A549 treated with dexamethasone at 1 μM for 4 hours (cell line): ENCODE data around the gene MCUB. TPM values are rescaled to one million over a fixed set of nuclear protein-coding genes. Genes with fewer than 3 reads are reported as not detected.

ENCODE experiments used
- total RNA-seq: library from RNA; stranded (reverse); fragments of 200-300 nt; extraction: Qiagen RNA extraction; gene quantifications from 5 replicates; pipeline ENCODE4 v1.2.3, GENCODE V29; 2022

MCUB gene, protein sequence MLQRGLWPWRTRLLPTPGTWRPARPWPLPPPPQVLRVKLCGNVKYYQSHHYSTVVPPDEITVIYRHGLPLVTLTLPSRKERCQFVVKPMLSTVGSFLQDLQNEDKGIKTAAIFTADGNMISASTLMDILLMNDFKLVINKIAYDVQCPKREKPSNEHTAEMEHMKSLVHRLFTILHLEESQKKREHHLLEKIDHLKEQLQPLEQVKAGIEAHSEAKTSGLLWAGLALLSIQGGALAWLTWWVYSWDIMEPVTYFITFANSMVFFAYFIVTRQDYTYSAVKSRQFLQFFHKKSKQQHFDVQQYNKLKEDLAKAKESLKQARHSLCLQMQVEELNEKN
- 10.5 to 20.6 TPM (median 18.8 TPM) in 5 replicates for total RNA-seq

DNA sequence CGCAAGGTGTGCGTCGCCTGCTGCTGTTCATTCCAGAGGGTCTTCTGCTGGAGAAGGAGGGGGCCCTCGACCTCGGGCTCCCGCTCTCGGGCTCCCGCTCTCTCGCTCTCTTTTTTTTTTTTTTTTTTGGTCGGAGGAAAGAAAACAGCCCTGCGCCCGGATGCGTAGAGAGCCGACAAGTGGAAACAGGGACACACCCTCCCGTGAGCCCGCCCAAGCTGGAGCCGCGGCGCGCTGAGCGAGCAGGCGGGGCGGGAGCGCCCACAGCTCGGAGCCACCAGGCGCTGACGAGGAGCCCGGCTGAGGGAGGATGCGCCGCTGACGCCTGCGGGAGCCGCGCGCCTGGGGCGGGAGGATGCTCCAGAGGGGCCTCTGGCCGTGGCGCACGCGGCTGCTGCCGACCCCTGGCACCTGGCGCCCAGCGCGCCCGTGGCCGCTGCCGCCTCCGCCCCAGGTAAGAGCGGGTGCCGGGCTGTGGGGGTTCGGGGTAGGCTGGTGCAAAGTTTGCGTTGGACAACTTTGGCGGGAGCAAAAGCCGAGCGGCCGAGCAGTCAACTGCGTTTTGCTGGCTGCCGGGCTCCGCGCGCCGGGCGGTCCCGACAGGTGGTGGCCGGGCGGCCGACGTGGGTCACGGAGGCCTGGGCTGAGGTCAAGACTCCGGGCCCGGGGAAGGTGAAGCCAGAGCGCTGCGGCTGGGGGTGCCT, at the start of gene MCUB:
TSS of gene MCUB (plus strand) at position 264 of the 704 bp plus-strand sequence. CDS start at position 356, 92 bp downstream.

DNA sequence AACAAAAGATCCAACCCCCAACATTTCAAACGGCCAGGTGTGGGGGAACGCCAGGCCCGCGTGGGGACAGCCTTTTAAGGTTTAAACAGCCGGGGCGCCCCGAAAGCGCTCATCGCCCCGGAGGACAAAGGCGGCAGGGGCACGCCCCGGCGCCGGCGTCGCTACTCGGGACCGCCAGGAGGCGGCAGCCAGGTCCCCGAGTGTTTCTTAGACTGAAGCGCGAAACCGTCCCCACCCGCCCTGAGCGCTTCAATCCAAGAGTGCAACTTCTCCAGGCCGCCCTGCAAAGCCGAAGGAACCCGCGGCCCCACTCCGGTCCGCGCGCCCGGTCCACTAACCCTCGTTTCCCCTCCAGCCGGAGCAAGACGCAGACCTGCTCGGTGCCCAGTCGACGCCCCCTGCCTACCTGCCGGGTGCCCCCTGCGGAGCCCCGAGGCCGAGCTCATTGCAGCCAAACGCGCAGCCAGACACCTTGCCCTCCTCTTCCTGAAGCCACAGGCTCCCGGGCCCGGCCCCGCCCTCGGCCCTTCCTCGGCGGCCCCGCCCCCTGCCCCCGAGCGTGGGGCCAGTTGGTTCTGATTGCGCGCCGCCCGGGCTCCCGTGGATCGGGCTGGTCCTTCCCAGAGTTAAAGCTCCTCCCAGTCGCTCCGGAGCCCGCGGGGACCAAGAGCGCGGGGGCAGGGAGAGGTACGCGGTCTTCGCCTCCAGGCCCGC, 143.1 kb downstream of the MCUB start, which contains the start of gene CASP6:
TSS of gene CASP6 (minus strand) at position 496 of the 714 bp plus-strand sequence. CDS start at position 446, 50 bp downstream.

DNA sequence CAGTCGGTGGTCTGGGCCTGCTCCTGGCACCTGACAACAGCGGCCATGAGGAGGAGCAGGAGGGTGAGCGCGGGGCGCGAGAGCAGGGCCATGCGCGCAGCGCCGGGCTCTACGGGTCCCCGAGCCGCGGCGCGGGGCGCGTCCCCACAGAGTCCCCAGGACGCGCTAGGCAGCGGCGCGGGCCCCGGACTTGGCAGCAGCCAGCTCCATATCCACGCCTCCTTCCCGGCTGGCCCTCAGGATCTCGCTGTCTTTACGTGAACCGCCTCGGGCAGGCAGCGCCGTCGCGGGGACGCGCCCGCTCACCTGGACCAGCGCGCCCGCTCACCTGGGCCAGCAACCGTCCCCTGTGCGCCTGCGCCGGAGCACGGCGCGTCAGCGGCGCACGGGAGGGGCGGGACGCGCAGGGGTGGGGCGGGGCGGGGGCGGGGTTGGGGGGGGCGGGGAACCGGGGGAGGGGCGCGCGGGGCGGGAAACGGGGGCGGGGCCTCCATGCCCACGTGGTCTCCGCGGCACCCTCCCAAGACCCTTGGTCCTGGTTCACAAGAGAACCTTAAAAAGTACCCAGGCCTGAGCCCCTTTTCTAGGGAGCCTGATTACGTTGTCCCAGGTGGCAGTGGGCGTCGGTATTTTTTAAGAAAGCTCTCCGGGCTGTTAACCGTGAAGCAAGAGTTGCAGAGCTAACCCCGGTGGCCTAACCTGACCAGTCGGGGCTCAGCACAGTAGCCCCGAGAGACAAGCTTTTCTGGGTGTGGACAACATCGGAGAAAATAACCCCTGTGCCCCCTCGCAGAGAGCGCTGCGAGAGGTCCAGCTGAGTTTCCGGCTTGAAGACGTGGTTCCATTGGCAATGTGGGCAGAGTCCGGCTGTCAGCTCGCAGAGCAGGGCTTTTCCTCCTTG, 169.9 kb downstream of the MCUB start, which contains the start of gene PLA2G12A:
TSS of gene PLA2G12A (minus strand) at position 353 of the 901 bp plus-strand sequence. CDS start at position 92, 261 bp downstream.

Other genes with a start within 250 kb of the MCUB start
- gene SEC24B, start 126.4 kb upstream of the MCUB start, total RNA-seq: 16.0 to 25.6 TPM (median 23.0 TPM) in 5 replicates
- gene CASP6, start 143.2 kb downstream of the MCUB start, total RNA-seq: 13.4 to 17.5 TPM (median 13.9 TPM) in 5 replicates
- 10.7 to 14.6 TPM (median 12.1 TPM) in 5 replicates for gene PLA2G12A, start 169.8 kb downstream of the MCUB start, total RNA-seq
- 0.29 to 1.0 TPM (median 0.92 TPM) in 5 replicates for gene CFI, start 241.8 kb downstream of the MCUB start, total RNA-seq